Thoracic aorta endothelial cell (primary cell): ENCODE measurements around the gene DIS3. TPM values are rescaled to one million over a fixed set of nuclear protein-coding genes. Genes with fewer than 3 reads are reported as not detected.

Experiments used
- small RNA-seq: library from RNA; depleted of rRNA; stranded (forward); fragments of <200 nt; gene quantifications from one replicate; pipeline ENCODE3, GENCODE V24; 2012
- total RNA-seq: library from RNA; depleted of rRNA; stranded (reverse); fragments of >200 nt; gene quantifications from 2 replicates; pipeline ENCODE4 v1.2.3, GENCODE V29; 2012

The DIS3 gene
- 63.8 and 77.0 TPM in 2 replicates for total RNA-seq

GRCh38 chr13:72781451-72782439 lies at the start of gene DIS3, which contains the start of gene PIBF1:
TSS of gene DIS3 (minus strand) at chr13:72781900. CDS start at chr13:72781832, 68 bp downstream.
TSS of gene PIBF1 (plus strand) at chr13:72782133. CDS start at chr13:72783470, 1,337 bp downstream.

GRCh38 chr13:72727417-72728289 lies 54.0 kb downstream of the DIS3 start, which contains the start of the genes BORA and MZT1:
TSS of gene BORA (plus strand) at chr13:72727923. CDS start at chr13:72728941, 1,018 bp downstream.
TSS of gene MZT1 (minus strand) at chr13:72727629. CDS start at chr13:72727602, 27 bp downstream.

Small RNA genes within 50 kb of the gene (small RNA-seq; reads per million reads assigned to genes)
- not detected for gene RNU6-80P

Other genes starting within 250 kb of the DIS3 start
- gene MZT1, start 54.3 kb downstream of the DIS3 start, total RNA-seq, result 30.7 and 46.3 TPM in 2 replicates
- gene BORA, start 54.0 kb downstream of the DIS3 start, total RNA-seq, result 16.6 and 26.2 TPM in 2 replicates
- 30.4 and 33.8 TPM in 2 replicates for gene PIBF1, start 233 bp upstream of the DIS3 start, total RNA-seq